GM23338 (cell line): ENCODE data around the gene SFT2D3.

Experiments
- CREB1 ChIP-seq: fragments of 250-450 bp; sonication (Bioruptor Pico); IDR thresholded peaks from 2 replicates; pipeline ENCODE4 v1.5.0; 2020; ENCODE audit warnings: low read depth, mild to moderate bottlenecking, moderate library complexity
- CTCF ChIP-seq, 2 experiments: fragments of 200-600 bp in 1 of 2; sonication (generic) in 1 of 2; conservative IDR thresholded peaks; 2 replicates each; pipeline versions ENCODE4 v1.5.1 to v1.6.1; 2016 to 2017; ENCODE audit warnings: antibody characterized with exemption in 2 of 2, low read depth in 2 of 2, mild to moderate bottlenecking in 2 of 2, moderate library complexity in 1 of 2
- EZH2 ChIP-seq: fragments of 200-600 bp; sonication (generic); IDR thresholded peaks from one replicate; pipeline ENCODE4 v1.8.0; 2017; ENCODE audit warnings: antibody characterized with exemption, mild to moderate bottlenecking, low read depth; ENCODE audit not compliant: unreplicated experiment
- EZH2phosphoT487 ChIP-seq: fragments of 200-600 bp; sonication (generic); IDR thresholded peaks from one replicate; pipeline ENCODE4 v1.8.1; 2018; ENCODE audit warnings: antibody characterized with exemption; ENCODE audit not compliant: unreplicated experiment
- JUNB ChIP-seq: IDR thresholded peaks from one replicate; pipeline ENCODE4 v1.6.1; 2016; ENCODE audit warnings: antibody characterized with exemption; ENCODE audit not compliant: unreplicated experiment
- POLR2AphosphoS5 ChIP-seq: IDR thresholded peaks from 2 replicates; pipeline ENCODE4 v1.6.1; 2016; ENCODE audit warnings: antibody characterized with exemption, low read depth
- REST ChIP-seq: IDR thresholded peaks from one replicate; pipeline ENCODE4 v1.6.1; 2018; ENCODE audit warnings: antibody characterized with exemption; ENCODE audit not compliant: unreplicated experiment
- ZNF114 ChIP-seq: fragments of 250-450 bp; sonication (Bioruptor Pico); IDR thresholded peaks from 2 replicates; pipeline ENCODE4 v1.5.0; 2020; ENCODE audit warnings: mild to moderate bottlenecking, moderate library complexity
- ZNF331 ChIP-seq: fragments of 250-450 bp; sonication (Bioruptor Pico); IDR thresholded peaks from 2 replicates; pipeline ENCODE4 v1.5.0; 2020; ENCODE audit warnings: low read depth, mild to moderate bottlenecking, moderate library complexity
- TF ChIP-seq, protein P1 (sequence below): IDR thresholded peaks from 2 replicates; pipeline ENCODE4 v1.6.1; 2016; ENCODE audit warnings: antibody characterized with exemption

DNA sequence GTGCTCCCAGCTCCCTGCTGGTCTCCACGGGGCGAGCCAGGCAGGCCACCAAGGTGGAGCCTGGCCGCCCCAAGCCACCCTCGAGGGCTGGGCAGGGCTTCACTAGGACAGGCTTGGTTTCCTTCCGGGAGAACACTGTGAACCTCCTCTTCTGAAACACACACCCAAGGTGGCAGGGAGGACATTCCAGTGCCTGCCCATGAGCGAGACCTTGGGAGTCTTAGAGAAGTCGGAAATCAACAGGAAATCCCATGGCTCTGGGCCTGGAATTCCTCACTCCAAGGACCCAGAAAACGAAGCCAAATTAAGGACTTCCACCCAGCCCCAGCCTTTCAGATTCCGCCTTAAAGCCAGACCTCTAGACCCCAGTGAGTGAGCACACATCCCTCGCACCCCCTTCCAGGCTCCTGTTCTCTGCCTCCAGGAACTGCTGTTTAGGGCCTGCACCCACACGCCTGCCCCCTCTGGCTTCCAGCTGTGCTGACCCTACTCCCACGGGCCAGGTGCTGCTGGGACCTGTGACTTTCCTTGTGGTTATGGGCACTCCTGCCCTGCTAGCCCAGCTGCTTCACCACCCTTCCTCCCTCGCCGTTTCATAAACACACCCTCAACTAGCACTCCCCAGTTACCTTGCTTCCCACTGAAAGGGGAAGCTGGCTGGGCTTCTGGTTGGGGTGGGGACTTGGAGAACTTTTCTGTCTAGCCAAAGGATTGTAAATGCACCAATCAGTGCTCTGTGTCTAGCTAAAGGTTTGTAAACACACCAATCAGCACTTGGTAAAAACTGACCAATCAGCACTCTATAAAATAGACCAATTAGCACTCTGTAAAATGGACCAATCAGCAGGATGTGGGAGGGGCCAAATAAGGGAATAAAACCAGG is 41.6 kb upstream of the SFT2D3 start:
- no peak for TF ChIP-seq CTCF (conservative IDR thresholded peaks at IDR 0.05; ENCODE audit: low read depth in 2 of 2)
- TF ChIP-seq EZH2, result no peak
- TF ChIP-seq REST, result no peak
- TF ChIP-seq, protein P1, sequence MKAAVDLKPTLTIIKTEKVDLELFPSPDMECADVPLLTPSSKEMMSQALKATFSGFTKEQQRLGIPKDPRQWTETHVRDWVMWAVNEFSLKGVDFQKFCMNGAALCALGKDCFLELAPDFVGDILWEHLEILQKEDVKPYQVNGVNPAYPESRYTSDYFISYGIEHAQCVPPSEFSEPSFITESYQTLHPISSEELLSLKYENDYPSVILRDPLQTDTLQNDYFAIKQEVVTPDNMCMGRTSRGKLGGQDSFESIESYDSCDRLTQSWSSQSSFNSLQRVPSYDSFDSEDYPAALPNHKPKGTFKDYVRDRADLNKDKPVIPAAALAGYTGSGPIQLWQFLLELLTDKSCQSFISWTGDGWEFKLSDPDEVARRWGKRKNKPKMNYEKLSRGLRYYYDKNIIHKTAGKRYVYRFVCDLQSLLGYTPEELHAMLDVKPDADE, result no peak
- no peak for TF ChIP-seq EZH2phosphoT487
- TF ChIP-seq POLR2AphosphoS5, result no peak
- no peak for TF ChIP-seq CREB1 (CRISPR knock-in tag)
- no peak for TF ChIP-seq JUNB
- no peak for TF ChIP-seq ZNF331 (CRISPR knock-in tag)
- no peak for TF ChIP-seq ZNF114 (CRISPR knock-in tag)
